ENCODE measurements around the gene HS3ST3A1. TPM values are rescaled to one million over a fixed set of nuclear protein-coding genes. Genes with fewer than 3 reads are reported as not detected.

HS3ST3A1 gene
- total RNA-seq, 1 experiment from 2014 or later, result 47.6 TPM

DNA sequence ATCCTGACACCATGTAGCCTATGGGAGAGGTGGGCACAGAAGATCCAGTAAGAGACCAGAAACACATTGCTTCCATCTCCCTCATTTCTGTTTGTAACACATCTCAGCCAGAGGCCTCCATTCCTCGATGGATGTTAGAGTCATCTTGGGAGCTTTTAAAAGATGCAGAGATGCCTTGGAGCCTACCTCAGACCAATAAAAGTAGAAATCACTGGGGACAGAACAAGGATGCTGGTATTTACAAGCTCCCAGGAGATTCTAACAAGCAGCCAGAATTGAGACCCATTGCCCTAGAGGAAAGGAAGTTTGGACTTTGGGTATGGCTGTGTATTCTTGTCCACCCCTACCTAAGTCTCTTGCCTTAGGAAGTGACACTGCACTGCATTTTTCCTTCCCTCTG, 40.8 kb downstream of the HS3ST3A1 start:
- intact Hi-C loops (cut with micrococcal nuclease), result no loop called here
- DNase-seq, result no peak
- no peaks in the 10 kb centered on the region for H3K9me3 ChIP-seq (ENCODE audit: low read length)
- H3K4me2 ChIP-seq (ENCODE audit: low read length), result no peak overlapping the region
- no peak overlapping the region for H3K9ac ChIP-seq (ENCODE audit: low read length)
- no peak for ATAC-seq
- H4K20me1 ChIP-seq (ENCODE audit: low read length), result no peaks in the 10 kb centered on the region
- TF ChIP-seq, protein P1, sequence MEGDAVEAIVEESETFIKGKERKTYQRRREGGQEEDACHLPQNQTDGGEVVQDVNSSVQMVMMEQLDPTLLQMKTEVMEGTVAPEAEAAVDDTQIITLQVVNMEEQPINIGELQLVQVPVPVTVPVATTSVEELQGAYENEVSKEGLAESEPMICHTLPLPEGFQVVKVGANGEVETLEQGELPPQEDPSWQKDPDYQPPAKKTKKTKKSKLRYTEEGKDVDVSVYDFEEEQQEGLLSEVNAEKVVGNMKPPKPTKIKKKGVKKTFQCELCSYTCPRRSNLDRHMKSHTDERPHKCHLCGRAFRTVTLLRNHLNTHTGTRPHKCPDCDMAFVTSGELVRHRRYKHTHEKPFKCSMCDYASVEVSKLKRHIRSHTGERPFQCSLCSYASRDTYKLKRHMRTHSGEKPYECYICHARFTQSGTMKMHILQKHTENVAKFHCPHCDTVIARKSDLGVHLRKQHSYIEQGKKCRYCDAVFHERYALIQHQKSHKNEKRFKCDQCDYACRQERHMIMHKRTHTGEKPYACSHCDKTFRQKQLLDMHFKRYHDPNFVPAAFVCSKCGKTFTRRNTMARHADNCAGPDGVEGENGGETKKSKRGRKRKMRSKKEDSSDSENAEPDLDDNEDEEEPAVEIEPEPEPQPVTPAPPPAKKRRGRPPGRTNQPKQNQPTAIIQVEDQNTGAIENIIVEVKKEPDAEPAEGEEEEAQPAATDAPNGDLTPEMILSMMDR (conservative IDR thresholded peaks at IDR 0.05; ENCODE audit: low read depth, low read length), result no peak
- TF ChIP-seq EZH2 (IDR thresholded peaks at IDR 0.05; ENCODE audit: low read length, unreplicated experiment) (no peak), EZH2phosphoT487 (IDR thresholded peaks at IDR 0.05; ENCODE audit: borderline replicate concordance, low read length) (no peak)
- peaks cover 38% of the 10 kb centered on the region for H3K4me1 ChIP-seq (ENCODE audit: insufficient read depth, low read length)
- no peak overlapping the region for H3K4me3 ChIP-seq (ENCODE audit: low read length)
- no peaks in the 10 kb centered on the region for H3K9me2 ChIP-seq (replicated peaks; ENCODE audit: low read length)
- H3K36me3 ChIP-seq (ENCODE audit: low read depth, low read length), result no peaks in the 10 kb centered on the region
- peaks cover 19% of the 10 kb centered on the region for H3K79me2 ChIP-seq (ENCODE audit: low read length)
- no peaks in the 10 kb centered on the region for H3F3A ChIP-seq (ENCODE audit: low read length, unreplicated experiment)
- POLR2A ChIA-PET (ENCODE audit: unreplicated experiment), result no interaction called here
- CTCF ChIA-PET, result no interaction called here
- no TSS peak for BruUV-seq (replicated peaks)
- H2AFZ ChIP-seq (ENCODE audit: low read length), result no peak overlapping the region
- H3K27ac ChIP-seq (ENCODE audit: low read length), result no peak overlapping the region
- H3K27me3 ChIP-seq (ENCODE audit: low read length), result no peaks in the 10 kb centered on the region

DNA sequence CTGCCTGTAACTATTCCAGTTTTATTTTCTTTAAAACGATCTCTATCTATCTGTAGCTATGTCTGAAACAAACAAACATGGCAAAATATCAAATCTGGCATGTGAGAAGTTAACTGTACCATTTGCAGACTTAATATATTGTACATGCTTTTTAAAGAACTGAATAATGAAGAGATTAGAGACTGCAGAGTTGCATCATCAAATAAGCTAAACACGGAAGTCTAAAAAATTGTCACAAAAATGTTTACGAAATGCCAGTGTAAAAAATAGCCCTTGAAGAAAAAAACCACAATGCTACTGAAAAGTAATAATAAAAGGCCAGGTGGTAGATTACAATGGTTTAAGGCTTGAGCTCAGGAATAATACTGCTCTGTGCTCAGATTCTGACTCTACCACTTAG, 43.1 kb downstream of the HS3ST3A1 start:
- Histone ChIP-seq H2AFZ (ENCODE audit: low read length) (no peak overlapping the region), H3K9me3 (ENCODE audit: low read length) (no peaks in the 10 kb centered on the region), H3K9ac (ENCODE audit: low read length) (no peak overlapping the region), H3F3A (ENCODE audit: low read length, unreplicated experiment) (no peaks in the 10 kb centered on the region), H3K27ac (ENCODE audit: low read length) (no peak overlapping the region), H3K9me2 (replicated peaks; ENCODE audit: low read length) (no peaks in the 10 kb centered on the region), H3K27me3 (ENCODE audit: low read length) (no peaks in the 10 kb centered on the region), H3K4me2 (ENCODE audit: low read length) (no peak overlapping the region), H3K4me3 (ENCODE audit: low read length) (no peak overlapping the region), H4K20me1 (ENCODE audit: low read length) (no peaks in the 10 kb centered on the region), H3K4me1 (ENCODE audit: insufficient read depth, low read length) (peaks cover 33% of the 10 kb centered on the region), H3K36me3 (ENCODE audit: low read depth, low read length) (no peaks in the 10 kb centered on the region), H3K79me2 (ENCODE audit: low read length) (peaks cover 19% of the 10 kb centered on the region)
- DNase-seq (no peak), ATAC-seq (no peak)
- intact Hi-C loops (cut with micrococcal nuclease), result no loop called here
- no peak for TF ChIP-seq EZH2 (IDR thresholded peaks at IDR 0.05; ENCODE audit: low read length, unreplicated experiment)
- TF ChIP-seq, protein P1 (conservative IDR thresholded peaks at IDR 0.05; ENCODE audit: low read depth, low read length), result no peak
- TF ChIP-seq EZH2phosphoT487 (IDR thresholded peaks at IDR 0.05; ENCODE audit: borderline replicate concordance, low read length), result no peak
- ChIA-PET CTCF (no interaction called here), POLR2A (ENCODE audit: unreplicated experiment) (no interaction called here)
- no TSS peak for BruUV-seq (replicated peaks)

DNA sequence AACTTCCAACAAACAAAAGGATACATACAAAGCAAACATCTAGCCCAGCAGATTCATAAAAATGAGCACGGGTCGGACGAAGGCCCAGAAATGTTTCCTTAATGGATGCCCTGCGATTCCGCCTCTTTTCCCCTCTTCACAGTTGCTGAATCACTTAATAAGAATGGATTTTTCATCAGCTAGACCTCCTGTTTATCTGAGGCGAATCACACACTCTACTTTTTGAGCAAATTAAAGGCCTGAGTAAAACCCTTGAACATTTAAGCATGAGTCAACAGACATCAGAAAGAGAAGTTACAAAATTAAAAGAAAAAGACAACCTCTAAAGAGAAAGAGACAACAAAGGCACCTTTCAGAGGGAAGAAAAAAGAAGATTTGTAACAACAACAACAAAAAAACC, 44.7 kb downstream of the HS3ST3A1 start:
- peaks cover 19% of the 10 kb centered on the region for H3K79me2 ChIP-seq (ENCODE audit: low read length)
- H3K4me3 ChIP-seq (ENCODE audit: low read length), result no peak overlapping the region
- H3F3A ChIP-seq (ENCODE audit: low read length, unreplicated experiment), result no peaks in the 10 kb centered on the region
- H3K9ac ChIP-seq (ENCODE audit: low read length), result no peak overlapping the region
- H3K27ac ChIP-seq (ENCODE audit: low read length), result peak overlapping the region; percentile 1; the same call in 1 of the 2 replicates
- H3K36me3 ChIP-seq (ENCODE audit: low read depth, low read length), result 0 out of 2 replicates have a peak, but pooled peaks cover 3% of the 10 kb centered on the region
- peak overlapping the region; percentile 37 for H2AFZ ChIP-seq (ENCODE audit: low read length)
- no peaks in the 10 kb centered on the region for H3K27me3 ChIP-seq (ENCODE audit: low read length)
- DNase-seq (peak; percentile 40), ATAC-seq (no peak)
- BruUV-seq (replicated peaks), result no TSS peak
- no peaks in the 10 kb centered on the region for H4K20me1 ChIP-seq (ENCODE audit: low read length)
- H3K4me2 ChIP-seq (ENCODE audit: low read length), result peak overlapping the region; percentile 14
- TF ChIP-seq, protein P1 (conservative IDR thresholded peaks at IDR 0.05; ENCODE audit: low read depth, low read length), result no peak
- no peak for TF ChIP-seq EZH2phosphoT487 (IDR thresholded peaks at IDR 0.05; ENCODE audit: borderline replicate concordance, low read length)
- no peak for TF ChIP-seq EZH2 (IDR thresholded peaks at IDR 0.05; ENCODE audit: low read length, unreplicated experiment)
- POLR2A ChIA-PET (ENCODE audit: unreplicated experiment), result no interaction called here
- intact Hi-C loops (cut with micrococcal nuclease), result no loop called here
- H3K9me2 ChIP-seq (replicated peaks; ENCODE audit: low read length), result no peaks in the 10 kb centered on the region
- H3K9me3 ChIP-seq (ENCODE audit: low read length), result no peaks in the 10 kb centered on the region
- CTCF ChIA-PET, result no interaction called here
- peaks cover 19% of the 10 kb centered on the region; the same call in 1 of the 2 replicates for H3K4me1 ChIP-seq (ENCODE audit: insufficient read depth, low read length)

All from PC-3 (cell line).